PC-3 (cell line): ENCODE data around the gene NDUFAF4.

Experiments used
- EZH2 ChIP-seq: fragments of 300-600 bp; sonication (generic); IDR thresholded peaks from one replicate; pipeline ENCODE4 v1.6.1; 2017; ENCODE audit warnings: antibody characterized with exemption, mild to moderate bottlenecking, low read length; ENCODE audit not compliant: unreplicated experiment
- EZH2phosphoT487 ChIP-seq: fragments of 300-600 bp; sonication (generic); IDR thresholded peaks from 2 replicates; pipeline ENCODE4 v1.6.1; 2018; ENCODE audit warnings: mild to moderate bottlenecking, antibody characterized with exemption, low read length, borderline replicate concordance
- TF ChIP-seq, protein P1 (sequence below): fragments of 300-600 bp; sonication (generic); conservative IDR thresholded peaks from 2 replicates; pipeline ENCODE4 v1.5.1; 2017; ENCODE audit warnings: antibody characterized with exemption, low read depth, mild to moderate bottlenecking, low read length

DNA sequence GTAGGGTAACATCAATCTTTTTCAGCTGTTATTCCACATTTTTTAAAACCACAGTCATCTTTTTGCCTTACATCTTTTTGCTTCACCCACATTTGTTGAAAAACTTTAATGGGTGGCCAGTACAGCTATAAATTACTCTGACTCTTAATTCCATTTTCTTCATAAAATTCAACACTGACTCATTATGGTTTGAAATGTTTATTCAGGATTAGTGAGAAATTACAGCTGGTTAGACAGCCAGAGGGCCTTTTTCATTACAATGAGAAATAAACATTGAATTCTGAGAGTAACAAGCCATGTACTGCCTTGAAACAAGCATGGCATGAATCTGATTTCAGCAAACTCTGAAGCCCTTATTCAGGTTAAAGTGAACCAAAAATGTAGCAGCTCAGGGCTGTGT lies 19.5 kb downstream of the NDUFAF4 start:
- TF ChIP-seq, protein P1, sequence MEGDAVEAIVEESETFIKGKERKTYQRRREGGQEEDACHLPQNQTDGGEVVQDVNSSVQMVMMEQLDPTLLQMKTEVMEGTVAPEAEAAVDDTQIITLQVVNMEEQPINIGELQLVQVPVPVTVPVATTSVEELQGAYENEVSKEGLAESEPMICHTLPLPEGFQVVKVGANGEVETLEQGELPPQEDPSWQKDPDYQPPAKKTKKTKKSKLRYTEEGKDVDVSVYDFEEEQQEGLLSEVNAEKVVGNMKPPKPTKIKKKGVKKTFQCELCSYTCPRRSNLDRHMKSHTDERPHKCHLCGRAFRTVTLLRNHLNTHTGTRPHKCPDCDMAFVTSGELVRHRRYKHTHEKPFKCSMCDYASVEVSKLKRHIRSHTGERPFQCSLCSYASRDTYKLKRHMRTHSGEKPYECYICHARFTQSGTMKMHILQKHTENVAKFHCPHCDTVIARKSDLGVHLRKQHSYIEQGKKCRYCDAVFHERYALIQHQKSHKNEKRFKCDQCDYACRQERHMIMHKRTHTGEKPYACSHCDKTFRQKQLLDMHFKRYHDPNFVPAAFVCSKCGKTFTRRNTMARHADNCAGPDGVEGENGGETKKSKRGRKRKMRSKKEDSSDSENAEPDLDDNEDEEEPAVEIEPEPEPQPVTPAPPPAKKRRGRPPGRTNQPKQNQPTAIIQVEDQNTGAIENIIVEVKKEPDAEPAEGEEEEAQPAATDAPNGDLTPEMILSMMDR, result no peak
- TF ChIP-seq EZH2 (no peak), EZH2phosphoT487 (no peak)
